Breast epithelium (tissue), 4 donors: ENCODE data around the gene RTCA. TPM values are rescaled to one million over a fixed set of nuclear protein-coding genes. Genes with fewer than 3 reads are reported as not detected.

Experiments
- DNase-seq, 2 donors: peaks; one replicate each; pipeline ENCODE4 v3.0.0-alpha.2; 2019; ENCODE audit warnings: low spot score in 2 of 2
- H3K27ac ChIP-seq, 2 donors: fragments of 200-600 bp; sonication (generic) in 1 of 2; one replicate each; pipeline ENCODE4 v1.5.1; 2016 to 2019; ENCODE audit warnings: mild to moderate bottlenecking in 1 of 2
- H3K27me3 ChIP-seq, 2 donors: fragments of 200-600 bp; sonication (generic) in 1 of 2; one replicate each; pipeline versions ENCODE4 v1.5.1 to v1.6.0; 2017 to 2019; ENCODE audit warnings: control low read depth in 1 of 2, mild to moderate bottlenecking in 1 of 2
- H3K36me3 ChIP-seq: fragments of 200-600 bp; one replicate; pipeline ENCODE4 v1.5.1; 2019
- H3K4me1 ChIP-seq, 2 donors: fragments of 200-600 bp; sonication (generic); one replicate each; pipeline ENCODE4 v1.5.1; 2016 to 2019; ENCODE audit warnings: control low read depth in 1 of 2
- H3K4me3 ChIP-seq, 3 donors: fragments of 200-600 bp; sonication (generic); 1 replicate in 2 of 3; 2 replicates in 1 of 3; pipeline ENCODE4 v1.5.1; 2016 to 2019; ENCODE audit warnings: mild to moderate bottlenecking in 3 of 3, moderate library complexity in 2 of 3
- H3K9me3 ChIP-seq, 2 donors: fragments of 200-600 bp; sonication (generic) in 1 of 2; one replicate each; pipeline ENCODE4 v1.5.1; 2016 to 2019; ENCODE audit warnings: control low read depth in 1 of 2
- CTCF ChIP-seq, 3 donors: fragments of 450-650 bp; IDR thresholded peaks; one replicate each; pipeline ENCODE4 v1.5.1; 2016 to 2017; ENCODE audit warnings: antibody characterized with exemption in 3 of 3, mild to moderate bottlenecking in 3 of 3, moderate library complexity in 3 of 3
- POLR2A ChIP-seq: fragments of 450-650 bp; IDR thresholded peaks from one replicate; pipeline ENCODE4 v1.6.1; 2016; ENCODE audit warnings: antibody characterized with exemption, mild to moderate bottlenecking, moderate library complexity
- POLR2AphosphoS5 ChIP-seq, 3 donors: sonication (generic); formaldehyde crosslinking; IDR thresholded peaks; one replicate each; pipeline ENCODE4 v1.6.1; 2017; ENCODE audit warnings: antibody characterized with exemption in 3 of 3
- intact Hi-C: fragments of 100-400 bp; cut with DNase I; formaldehyde crosslinking; loops from one replicate; pipeline ENCODE4 v1.15.1; 2023; ENCODE audit warnings: low total_unique reads
- total RNA-seq, 3 donors: library from RNA; depleted of rRNA; stranded (reverse); fragments of >200 nt; gene quantifications; one replicate each; pipeline ENCODE4 v1.1.0, GENCODE V29; 2016

RTCA gene
- total RNA-seq, 3 donors from 2014 or later: 17.0 to 22.6 (median 22.2) TPM

- H3K9me3 ChIP-seq: no peaks in the 10 kb centered on the region
- H3K27me3 ChIP-seq: no peaks in the 10 kb centered on the region
- no peak for DNase-seq
- no peak overlapping the region for H3K27ac ChIP-seq
- H3K4me1 ChIP-seq: no peaks in the 10 kb centered on the region
- H3K4me3 ChIP-seq: no peak overlapping the region
- intact Hi-C loops: no loop called here
- H3K36me3 ChIP-seq: peaks cover 7% of the 10 kb centered on the region
- TF ChIP-seq POLR2A: no peak
- TF ChIP-seq POLR2AphosphoS5 (IDR thresholded peaks at IDR 0.05): no peak
- TF ChIP-seq CTCF (IDR thresholded peaks at IDR 0.05): no peak
Observed at GRCh38 chr1:100234432-100234831, 31.6 kb upstream of the RTCA start.

- Histone ChIP-seq H3K4me1 (no peaks in the 10 kb centered on the region), H3K36me3 (no peaks in the 10 kb centered on the region), H3K27ac (no peak overlapping the region), H3K4me3 (no peak overlapping the region), H3K27me3 (no peaks in the 10 kb centered on the region), H3K9me3 (no peaks in the 10 kb centered on the region)
- TF ChIP-seq CTCF (IDR thresholded peaks at IDR 0.05) (no peak), POLR2A (no peak), POLR2AphosphoS5 (IDR thresholded peaks at IDR 0.05) (no peak)
- DNase-seq: no peak
- intact Hi-C loops: no loop called here
Observed at GRCh38 chr1:100237091-100237490, 28.9 kb upstream of the RTCA start.

- Histone ChIP-seq H3K36me3 (no peaks in the 10 kb centered on the region), H3K4me1 (no peaks in the 10 kb centered on the region), H3K9me3 (no peaks in the 10 kb centered on the region), H3K27ac (no peak overlapping the region), H3K4me3 (no peak overlapping the region), H3K27me3 (no peaks in the 10 kb centered on the region)
- intact Hi-C loops: no loop called here
- no peak for TF ChIP-seq POLR2AphosphoS5 (IDR thresholded peaks at IDR 0.05)
- no peak for TF ChIP-seq POLR2A
- no peak for TF ChIP-seq CTCF (IDR thresholded peaks at IDR 0.05)
- no peak for DNase-seq
Observed at GRCh38 chr1:100239961-100240360, 26.1 kb upstream of the RTCA start.

- DNase-seq: no peak
- intact Hi-C loops: no loop called here
- Histone ChIP-seq H3K27me3 (no peaks in the 10 kb centered on the region), H3K4me3 (no peak overlapping the region), H3K4me1 (no peaks in the 10 kb centered on the region), H3K9me3 (no peaks in the 10 kb centered on the region), H3K36me3 (no peaks in the 10 kb centered on the region), H3K27ac (no peak overlapping the region)
- TF ChIP-seq POLR2AphosphoS5 (IDR thresholded peaks at IDR 0.05): no peak
- TF ChIP-seq POLR2A: no peak
- no peak for TF ChIP-seq CTCF (IDR thresholded peaks at IDR 0.05)
Observed at GRCh38 chr1:100240631-100241030, 25.4 kb upstream of the RTCA start.

GRCh38 chr1:100246738-100247137 is 19.3 kb upstream of the RTCA start:
- TF ChIP-seq POLR2A (no peak), POLR2AphosphoS5 (IDR thresholded peaks at IDR 0.05) (no peak), CTCF (IDR thresholded peaks at IDR 0.05) (no peak)
- Histone ChIP-seq H3K4me3 (no peak overlapping the region), H3K27me3 (no peaks in the 10 kb centered on the region), H3K4me1 (peaks cover 0 to 9% of the 10 kb centered on the region in 2 donors), H3K27ac (no peak overlapping the region), H3K36me3 (no peaks in the 10 kb centered on the region), H3K9me3 (no peaks in the 10 kb centered on the region)
- DNase-seq: no peak
- intact Hi-C loops: no loop called here
